Measurements from ENCODE around the gene OR2T3.
"Not testable (repeated sequence)": the region's sequence is repeated elsewhere in the genome, so short reads cannot be mapped to it uniquely, and the experiment has no call there.

Gene OR2T3, protein sequence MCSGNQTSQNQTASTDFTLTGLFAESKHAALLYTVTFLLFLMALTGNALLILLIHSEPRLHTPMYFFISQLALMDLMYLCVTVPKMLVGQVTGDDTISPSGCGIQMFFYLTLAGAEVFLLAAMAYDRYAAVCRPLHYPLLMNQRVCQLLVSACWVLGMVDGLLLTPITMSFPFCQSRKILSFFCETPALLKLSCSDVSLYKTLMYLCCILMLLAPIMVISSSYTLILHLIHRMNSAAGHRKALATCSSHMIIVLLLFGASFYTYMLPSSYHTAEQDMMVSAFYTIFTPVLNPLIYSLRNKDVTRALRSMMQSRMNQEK

DNA sequence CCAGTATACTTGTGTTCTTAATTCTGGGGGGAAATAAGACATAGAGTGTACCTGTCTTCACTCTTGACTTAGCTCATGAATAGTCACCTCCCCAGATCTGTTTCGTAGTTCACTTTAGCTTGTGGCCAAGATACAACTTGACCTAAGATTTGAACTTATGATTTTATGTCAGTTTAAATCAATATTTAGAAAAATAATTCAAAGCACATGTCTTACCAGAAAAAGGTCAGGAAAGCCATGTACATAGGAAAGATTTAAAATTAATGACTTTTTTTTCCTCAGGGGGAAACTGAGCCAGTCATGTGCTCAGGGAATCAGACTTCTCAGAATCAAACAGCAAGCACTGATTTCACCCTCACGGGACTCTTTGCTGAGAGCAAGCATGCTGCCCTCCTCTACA is at the start of gene OR2T3:
Gene OR2T3 (plus strand): TSS at position 301 of the 400 bp plus-strand sequence. CDS start 0 bp downstream, at position 301.
- not testable (repeated sequence) for DNase-seq (ENCODE audit: low read depth)

GRCh38 chr1:248427526-248428191 is 45.5 kb upstream of the OR2T3 start:
- not testable (repeated sequence) for DNase-seq (ENCODE audit: low read depth)

GRCh38 chr1:248428192-248428533 is 45.0 kb upstream of the OR2T3 start:
- DNase-seq (ENCODE audit: low read depth) = not testable (repeated sequence)

GRCh38 chr1:248431683-248432082 is 41.5 kb upstream of the OR2T3 start:
- not testable (repeated sequence) for DNase-seq (ENCODE audit: low read depth)

GRCh38 chr1:248432201-248432600 is 41.0 kb upstream of the OR2T3 start:
- not testable (repeated sequence) for DNase-seq (ENCODE audit: low read depth)

- DNase-seq (ENCODE audit: low read depth) = not testable (repeated sequence)
These were observed 39.2 kb upstream of the OR2T3 start for GRCh38 chr1:248433811-248434415.

GRCh38 chr1:248434913-248435312 is 38.2 kb upstream of the OR2T3 start:
- not testable (repeated sequence) for DNase-seq (ENCODE audit: low read depth)

DNA sequence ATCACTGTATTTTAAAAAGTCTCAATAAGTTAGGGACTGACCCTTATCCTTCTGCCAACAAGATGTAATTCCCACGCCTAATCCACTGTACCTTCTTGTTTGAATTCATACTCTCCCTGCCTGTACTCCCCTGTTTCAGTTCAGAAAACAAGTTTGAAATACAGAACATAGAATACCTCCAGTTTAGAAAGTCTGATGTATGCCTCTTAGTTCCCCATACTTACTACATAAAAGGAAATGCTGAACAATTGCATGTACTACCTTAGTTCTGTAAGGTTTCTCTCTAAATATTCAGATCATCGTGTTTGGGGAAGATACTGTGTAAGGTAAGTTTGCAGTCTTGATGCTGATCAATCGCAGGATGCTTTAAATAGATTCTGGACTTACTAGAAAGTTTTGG is 36.8 kb upstream of the OR2T3 start:
- DNase-seq (ENCODE audit: low read depth) = not testable (repeated sequence)

DNA sequence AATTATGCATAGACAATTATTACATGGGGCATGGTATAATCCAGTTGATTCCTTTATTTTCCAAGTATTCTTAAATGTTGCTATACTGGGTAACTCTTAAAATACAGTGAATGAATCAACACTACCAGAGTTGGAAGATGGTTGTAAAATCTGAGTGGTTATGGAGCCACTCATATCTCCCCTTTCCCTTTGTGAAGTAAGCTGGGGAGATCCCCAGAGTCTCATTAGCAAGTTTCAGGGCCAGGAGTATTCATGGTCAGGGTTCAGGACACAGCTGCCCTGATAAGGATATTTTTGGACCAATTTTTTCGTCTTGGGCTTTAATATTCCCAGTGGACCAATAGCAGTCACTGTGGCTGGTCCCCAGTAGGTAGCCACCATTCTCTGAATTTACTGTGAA is 34.5 kb upstream of the OR2T3 start:
- DNase-seq (ENCODE audit: low read depth) = not testable (repeated sequence)

DNA sequence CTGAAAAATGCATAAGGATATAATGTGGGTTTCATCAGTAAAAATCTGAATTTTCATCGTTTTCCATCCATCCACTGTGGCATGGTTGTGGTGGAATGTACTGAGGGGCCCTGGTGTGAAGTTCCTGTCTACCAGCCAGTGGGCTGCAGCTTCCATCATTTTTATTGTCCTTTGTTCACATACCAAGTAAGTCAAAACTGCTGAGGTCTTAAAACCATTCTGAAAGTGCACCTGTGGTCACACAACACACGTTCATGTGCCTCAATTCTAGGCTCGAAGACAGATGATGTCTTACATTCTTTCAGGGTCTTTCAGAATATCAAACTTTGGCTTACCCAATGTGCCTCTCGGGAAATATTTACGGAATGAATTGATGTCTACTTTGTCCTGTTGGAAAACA is 33.9 kb upstream of the OR2T3 start:
- not testable (repeated sequence) for DNase-seq (ENCODE audit: low read depth)

DNA sequence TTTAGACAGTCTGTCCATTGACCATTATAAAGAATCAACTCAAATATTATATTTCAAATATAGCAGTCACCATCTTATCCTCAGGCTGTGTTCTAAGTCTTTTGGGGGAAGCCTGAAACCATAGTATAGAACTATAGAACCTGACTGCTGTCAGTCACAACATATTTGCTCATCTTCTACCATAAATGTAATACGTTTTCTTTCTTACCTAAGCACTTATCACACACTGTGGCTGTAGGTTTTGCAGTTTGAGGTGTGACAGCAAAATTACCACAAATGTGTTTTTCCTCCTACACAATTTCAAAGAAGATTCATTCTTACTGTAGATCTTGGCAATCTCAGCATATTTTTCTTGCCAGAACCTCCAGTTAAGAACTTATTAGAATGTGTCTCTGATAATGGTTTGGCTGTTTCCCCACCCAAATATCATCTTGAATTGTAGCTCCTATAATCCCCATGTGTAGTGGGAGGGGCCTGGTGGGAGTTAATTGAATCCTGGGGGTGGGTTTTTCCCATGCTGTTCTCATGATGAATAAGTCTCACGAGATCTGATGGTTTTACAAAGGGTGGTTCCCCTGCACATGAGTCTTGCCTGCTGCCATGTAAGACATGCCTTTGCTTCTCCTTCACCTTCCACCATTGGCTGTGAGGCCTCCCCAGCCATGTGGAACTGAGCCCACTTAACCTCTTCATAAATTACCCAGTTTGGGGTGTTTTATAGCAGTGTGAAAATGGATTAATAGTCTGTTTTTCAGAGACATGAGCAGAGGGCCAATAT is 30.5 kb upstream of the OR2T3 start:
- DNase-seq (ENCODE audit: low read depth) = not testable (repeated sequence)

DNA sequence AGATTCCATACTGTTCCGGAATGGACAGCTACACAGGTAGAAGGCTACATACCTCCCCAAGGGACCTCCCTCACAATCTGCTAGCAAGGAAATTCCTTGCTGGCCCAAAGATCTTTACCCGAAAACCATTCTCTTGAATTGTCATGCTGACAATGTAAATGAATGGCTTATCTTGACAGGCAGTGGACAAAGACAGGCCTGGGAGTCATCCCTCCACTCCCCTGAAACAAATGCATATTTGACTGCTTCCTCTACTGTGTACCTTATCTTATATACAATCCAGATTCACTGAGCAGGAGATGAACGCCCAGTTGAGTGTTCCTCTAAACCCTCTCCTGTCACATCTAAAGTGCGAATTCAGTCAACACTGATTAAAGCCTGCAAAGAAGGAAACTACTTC is 28.5 kb upstream of the OR2T3 start:
- DNase-seq (ENCODE audit: low read depth) = not testable (repeated sequence)

- not testable (repeated sequence) for DNase-seq (ENCODE audit: low read depth)
These were observed 27.8 kb upstream of the OR2T3 start, which contains the start of gene OR2T2 for GRCh38 chr1:248445399-248445798. OR2T2 (plus strand) TSS chr1:248445637; CDS start chr1:248452798, 7,161 bp downstream.

DNA sequence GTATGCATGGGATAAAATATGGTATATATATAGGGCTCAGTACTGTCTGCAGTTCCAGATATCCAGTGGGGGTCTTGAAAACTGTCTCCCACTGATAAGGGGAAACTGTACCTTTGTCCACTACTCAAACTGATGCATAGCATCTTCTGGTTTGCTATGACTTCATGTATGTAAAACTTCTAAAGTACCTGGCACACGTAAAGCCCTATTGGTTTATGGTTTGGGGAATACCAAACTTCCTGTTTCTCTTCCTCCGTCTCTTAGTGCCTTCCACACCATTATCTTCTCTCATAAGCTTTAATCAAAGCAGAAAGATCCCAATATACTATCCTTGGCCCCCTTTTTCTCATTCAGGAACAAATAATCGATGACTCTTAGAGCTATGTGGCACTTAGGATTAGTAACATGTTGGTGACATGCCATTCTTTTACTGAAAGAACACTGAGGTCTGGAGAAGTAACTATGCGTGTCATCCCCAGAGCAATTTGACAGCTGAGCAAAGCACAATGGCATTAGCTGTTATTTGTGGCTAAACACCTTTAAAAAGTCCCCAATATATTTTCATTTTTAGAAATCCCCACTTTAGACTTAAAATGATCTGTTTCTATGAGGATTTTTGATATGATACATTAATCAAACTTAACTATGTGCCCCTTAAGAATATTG is 24.6 kb upstream of the OR2T3 start:
- DNase-seq (ENCODE audit: low read depth) = not testable (repeated sequence)

DNA sequence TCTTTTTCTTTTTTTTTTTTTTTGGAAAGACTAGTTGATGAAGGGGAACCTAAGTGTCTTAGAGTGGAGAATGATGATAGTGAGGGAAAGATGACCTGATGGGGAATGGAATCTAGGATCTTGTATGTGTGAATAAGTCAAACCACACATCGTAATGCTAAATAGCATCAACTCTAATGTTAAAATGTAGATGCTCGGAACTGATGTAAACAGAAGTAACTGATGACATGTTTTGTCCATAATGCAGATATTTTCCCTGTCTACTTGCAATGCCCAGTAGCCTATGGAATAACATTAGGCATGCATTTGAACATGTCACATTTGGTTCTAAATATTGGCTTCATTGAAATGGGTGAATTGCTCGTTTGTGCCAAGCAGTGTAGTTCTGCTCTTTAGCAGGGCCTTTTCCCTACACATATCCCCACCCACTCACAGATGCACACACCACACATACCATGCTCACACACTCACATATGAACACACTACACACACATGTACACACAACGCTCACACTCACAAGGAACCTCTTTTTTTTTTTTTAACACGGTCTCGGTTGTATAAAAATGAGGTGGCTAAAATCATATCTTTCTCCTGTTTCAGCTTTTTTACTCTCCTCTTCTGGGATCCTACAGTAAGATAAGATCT is 23.2 kb upstream of the OR2T3 start:
- DNase-seq (ENCODE audit: low read depth) = not testable (repeated sequence)

DNA sequence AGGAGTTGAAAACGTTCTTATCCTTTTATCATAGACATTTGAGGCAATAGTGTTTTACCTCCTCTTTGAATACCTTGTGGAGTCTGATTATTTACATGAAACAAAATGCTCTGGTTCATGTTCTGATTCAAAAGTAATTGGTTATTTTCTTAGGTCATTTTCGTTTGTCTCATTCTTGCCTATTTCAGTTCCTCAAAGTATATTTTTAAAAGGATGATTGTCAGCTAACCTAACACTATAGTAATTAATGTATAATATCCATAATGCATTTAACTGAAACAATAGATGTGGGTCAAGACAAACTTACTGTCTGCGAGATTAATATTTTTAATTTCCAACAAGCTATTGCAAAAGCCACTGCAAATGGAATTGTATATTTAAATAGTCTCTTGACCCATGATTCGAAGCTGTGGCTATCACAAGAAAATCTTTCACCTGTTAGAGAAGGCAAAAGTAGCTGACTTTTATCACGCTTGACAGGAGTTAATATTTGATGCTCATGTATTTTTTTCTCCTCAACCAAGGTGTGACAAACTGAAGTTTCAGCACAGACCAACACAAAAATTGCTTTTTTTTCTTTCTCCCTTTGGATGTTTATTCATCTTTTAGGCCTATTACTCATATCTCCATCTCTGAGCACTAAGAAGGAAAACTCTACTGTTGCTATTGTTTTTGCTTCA is 22.5 kb upstream of the OR2T3 start:
- not testable (repeated sequence) for DNase-seq (ENCODE audit: low read depth)

DNA sequence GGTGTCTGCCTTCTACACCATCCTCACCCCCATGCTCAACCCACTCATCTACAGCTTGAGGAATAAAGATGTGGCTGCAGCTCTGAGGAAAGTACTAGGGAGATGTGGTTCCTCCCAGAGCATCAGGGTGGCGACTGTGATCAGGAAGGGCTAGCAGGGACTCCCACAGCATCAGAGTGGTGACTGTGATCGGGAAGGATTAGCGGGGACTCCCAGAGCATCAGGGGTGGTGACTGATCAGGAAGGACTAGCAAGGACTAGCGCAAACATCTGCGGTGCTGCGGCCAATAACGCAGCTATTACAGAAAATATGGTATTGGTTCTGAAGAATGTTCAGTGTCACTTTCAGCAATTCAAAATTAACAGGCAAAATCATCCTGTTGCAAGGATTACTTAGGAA is 19.5 kb upstream of the OR2T3 start:
- not testable (repeated sequence) for DNase-seq (ENCODE audit: low read depth)

DNA sequence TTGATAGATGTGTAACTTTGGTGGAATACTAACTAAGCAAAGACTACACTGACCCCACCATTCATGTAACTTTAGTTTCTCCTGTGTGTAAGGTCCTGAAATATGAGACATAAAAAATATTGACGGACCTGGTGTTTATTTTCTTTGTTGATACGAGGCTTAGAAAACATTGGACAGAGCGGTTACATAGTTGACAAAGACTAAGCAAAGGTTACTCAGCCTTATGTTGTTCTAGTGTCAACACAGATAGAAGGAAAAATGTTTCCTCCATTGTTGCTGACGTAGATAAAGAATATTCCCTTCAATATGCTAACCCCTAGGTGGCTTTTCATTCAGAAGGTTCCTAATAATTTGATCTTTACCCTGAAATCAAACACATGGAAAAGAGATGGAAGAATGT is 18.1 kb upstream of the OR2T3 start:
- not testable (repeated sequence) for DNase-seq (ENCODE audit: low read depth)

DNA sequence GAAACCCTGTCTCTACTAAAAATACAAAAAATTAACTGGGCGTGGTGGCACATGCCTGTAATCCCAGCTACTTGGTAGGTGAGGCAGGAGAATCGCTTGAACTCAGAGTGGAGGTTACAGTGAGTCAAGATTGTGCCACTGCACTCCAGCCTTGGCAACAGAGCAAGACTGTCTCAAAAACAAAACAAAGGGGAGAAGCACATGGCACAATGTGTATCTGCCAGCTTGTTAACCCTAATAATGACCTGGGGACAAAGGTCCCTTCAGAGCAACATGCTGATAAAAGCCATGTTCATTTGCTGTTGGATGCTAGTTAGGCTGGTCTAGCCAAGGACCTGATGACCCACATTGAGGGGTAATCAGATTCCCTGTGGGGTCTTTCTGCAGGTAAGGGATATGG is 16.5 kb upstream of the OR2T3 start:
- not testable (repeated sequence) for DNase-seq (ENCODE audit: low read depth)

- not testable (repeated sequence) for DNase-seq (ENCODE audit: low read depth)
These were observed 14.0 kb upstream of the OR2T3 start for GRCh38 chr1:248459117-248459516.

All from stromal cell of bone marrow (primary cell).